Fibroblast of skin of scalp (primary cell): ENCODE results near the gene HSPG2.
"Not testable (repeated sequence)": the region's sequence is repeated elsewhere in the genome, so short reads cannot be mapped to it uniquely, and the experiment has no call there.

ENCODE experiments used
- DNase-seq: peaks from one replicate; pipeline ENCODE4 v3.0.0-alpha.2; 2013

Gene HSPG2

DNA sequence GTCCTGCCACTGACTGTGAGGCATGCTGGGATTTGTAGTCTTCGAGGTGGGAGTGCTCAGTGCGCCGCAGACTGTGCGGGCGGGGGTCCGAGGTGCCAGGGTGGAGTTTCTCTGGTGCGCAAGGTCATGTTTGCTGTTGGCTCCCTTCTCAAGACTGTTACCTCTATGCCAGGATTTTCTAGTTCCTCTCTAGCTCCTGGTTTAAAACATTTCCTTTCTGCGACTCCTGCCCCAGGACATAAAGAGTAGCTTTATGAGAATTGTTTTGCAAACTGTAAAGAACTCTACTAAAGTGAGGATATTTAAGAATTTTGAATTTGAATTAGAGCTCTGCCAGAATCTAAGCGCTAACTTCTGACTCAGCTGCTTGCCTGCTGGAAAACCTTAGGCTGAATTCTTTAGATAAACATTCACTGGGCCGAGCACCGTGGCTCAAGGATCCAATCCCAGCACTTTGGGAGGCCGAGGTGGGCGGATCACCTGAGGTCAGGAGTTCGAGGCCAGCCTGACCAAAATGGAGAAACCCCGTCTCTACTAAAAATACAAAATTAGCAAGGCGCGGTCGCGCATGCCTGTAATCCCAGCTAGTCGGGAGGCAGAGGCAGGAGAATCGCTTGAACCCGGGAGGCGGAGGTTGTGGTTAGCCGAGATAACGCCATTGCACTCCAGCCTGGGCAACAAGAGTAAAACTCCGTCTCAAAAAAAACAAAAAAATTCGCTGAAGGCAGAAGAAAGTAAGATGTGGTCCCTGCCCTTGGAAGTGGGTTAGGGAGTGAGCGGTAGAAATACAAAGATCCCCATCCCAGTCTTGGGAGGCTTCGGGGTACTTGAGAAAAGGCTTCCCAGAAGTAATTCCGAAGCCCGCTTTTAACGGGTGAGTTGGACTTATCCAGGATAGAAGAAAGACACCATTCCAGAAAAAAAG, 153.2 kb downstream of the HSPG2 start:
- peak; percentile 54 for DNase-seq

DNA sequence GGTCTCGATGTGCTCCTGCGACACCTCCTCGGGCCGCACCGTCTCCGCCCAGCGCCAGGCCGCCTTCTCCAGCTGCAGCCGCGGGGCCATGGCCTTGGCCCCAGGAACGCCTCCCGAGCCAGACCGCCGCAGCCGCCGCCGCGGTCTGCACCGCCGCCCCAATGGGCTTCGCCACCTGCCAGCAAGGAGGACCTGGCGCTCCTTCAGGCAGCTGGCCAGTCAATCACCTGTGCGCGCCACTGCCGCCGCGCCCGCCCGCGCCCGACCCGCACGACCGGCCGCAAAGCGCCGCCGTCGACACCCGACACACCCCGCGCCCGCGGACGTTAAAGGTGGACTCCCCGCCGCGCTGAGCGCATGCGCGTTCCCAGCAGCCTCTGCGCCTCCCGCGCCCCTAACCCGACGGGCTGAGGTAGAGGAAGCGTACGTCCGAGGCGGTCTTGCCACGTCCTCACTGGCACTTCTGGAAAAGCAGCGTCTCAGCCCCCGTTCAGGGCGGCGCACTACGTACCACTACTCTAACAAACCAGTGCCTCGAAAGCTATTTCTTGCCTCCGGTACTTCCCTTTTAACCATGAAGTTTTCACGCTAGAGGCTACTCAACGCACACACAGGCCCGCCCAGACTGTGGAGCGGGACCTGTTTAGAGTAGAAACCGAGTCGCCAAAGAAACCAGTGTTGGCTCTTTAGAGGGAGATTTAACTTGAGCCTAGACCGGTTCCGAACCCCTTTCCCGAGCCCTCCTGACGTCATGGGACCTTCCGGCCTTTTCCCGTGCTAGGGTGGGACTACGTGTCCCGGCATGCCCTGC, 154.0 kb downstream of the HSPG2 start, which contains the start of gene USP48:
USP48 (minus strand) TSS at position 282 of the 811 bp plus-strand sequence; CDS start at position 90, 192 bp downstream.
- DNase-seq = peak; percentile 98

DNA sequence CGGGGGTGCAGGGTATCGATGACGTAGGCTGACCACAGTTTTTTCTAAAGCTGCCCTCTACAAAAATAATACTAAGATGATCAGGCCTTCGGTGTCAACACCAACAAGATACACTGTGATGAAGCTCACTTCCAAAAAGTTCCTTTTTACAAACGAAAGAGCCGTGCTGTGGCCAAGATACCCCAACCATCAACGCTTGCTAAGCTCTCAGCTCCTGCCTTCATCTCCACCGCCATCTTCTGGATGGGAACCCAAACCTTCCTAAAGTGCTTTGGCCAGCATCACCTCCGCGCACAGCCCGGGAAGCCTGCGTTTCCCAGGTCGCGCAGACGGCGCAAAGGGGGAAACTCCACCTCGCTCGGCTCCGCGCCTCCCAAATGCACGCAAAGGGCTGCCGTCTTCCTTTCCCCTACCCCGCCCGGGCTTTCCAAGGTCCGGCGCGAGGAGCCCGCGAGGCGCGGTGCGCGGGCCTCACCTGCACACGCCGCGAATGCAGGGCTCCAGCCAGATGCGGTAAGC, 154.7 kb downstream of the HSPG2 start:
- DNase-seq = peak; percentile 63

DNA sequence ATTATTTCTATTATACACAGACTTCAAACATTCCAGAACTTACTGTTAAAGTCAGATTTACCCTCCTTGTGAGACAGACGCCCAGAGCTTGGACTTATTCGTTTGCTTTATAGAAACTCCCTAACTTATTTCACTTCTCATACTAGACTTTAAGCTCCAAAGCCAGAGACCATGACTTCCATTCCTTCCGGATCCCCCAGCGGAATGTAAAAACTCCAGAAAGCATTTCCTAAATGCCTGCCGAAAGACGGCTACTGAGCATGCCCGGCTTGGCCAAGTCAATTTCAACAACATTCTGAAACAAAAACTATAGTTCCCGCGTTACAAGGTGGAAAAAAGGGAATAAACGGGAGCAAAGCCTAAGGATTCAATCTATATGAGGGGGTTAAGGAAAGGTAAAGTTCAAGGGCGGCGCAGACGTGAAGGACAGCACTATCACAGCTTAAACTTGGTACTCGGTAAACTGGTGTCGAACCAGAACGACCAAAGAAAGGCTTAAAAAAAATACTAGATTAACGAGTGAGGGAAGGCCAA, 155.2 kb downstream of the HSPG2 start:
- DNase-seq = peak; percentile 64

DNA sequence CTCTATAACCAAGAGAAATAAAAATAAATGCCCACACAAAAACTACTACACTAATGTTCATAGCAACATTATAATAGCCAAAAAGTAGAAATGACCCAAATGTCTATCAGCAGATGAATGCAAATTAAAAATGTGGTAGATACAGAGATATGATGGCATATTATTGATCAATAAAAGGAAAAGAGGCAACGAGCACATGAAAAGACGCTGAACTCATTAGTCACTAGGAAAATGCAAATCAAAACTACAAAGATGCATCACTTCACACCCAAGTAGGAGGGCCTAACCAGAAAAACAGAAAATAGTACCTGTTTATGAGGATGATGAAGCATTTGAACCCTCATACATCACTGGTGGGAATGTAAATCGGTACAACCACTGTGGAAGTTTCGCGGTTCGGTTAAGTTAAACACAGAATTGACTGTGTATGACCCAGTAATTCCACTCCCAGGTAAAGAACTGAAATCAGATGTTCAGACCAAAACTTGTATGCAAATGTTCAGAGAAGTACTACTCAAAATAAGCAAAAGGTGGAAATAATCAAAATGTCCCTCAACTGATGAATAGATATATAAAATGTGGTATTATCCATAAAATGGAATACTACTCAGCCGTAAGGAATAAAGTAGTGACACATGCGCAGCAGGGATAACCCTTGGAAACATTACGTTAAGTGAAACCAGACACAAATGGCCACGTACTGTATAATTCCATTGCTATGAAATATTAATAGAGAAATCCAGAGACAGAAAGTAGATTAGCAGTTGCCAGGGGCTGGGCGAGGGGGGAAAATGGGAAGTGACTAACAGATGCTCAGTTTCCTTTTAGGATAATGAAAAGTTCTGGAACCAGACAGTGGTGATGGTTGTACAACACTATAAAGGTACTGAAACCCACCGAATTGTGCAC, 157.2 kb downstream of the HSPG2 start:
- DNase-seq = no peak

DNA sequence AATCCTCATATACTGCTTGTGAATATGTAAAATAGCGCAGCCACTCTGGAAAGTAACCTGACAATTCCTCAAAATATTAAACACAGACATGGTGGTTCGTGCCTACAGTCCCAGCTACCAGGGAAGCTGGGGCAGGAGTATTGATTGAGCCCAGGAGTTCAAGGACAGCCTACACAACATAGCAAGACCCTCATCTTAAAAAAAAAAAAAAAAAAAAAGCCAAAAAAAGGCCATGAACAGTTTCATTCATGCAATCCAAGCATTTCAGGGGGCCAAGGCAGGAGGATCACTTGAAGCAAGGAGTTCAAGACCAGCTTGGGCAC, 158.7 kb downstream of the HSPG2 start:
- DNase-seq = no peak

DNA sequence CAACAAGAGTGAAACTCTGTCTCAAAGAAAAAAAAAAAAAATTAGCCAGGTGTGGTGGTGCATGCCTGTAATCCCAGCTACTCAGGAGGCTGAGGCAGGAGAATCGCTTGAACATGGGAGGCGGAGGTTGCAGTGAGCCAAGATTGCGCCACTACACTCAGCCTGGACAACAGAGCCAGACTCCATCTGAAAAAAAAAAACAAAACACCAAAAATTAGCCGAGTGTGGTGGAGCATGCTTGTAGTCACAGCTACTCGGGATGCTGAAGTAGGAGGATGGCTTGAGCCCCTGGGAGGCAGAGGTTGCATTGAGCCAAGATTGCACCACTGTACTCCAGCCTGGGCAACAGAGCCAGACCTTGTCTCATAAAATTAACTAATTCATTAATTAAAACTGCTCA, 160.2 kb downstream of the HSPG2 start:
- DNase-seq = not testable (repeated sequence)

DNA sequence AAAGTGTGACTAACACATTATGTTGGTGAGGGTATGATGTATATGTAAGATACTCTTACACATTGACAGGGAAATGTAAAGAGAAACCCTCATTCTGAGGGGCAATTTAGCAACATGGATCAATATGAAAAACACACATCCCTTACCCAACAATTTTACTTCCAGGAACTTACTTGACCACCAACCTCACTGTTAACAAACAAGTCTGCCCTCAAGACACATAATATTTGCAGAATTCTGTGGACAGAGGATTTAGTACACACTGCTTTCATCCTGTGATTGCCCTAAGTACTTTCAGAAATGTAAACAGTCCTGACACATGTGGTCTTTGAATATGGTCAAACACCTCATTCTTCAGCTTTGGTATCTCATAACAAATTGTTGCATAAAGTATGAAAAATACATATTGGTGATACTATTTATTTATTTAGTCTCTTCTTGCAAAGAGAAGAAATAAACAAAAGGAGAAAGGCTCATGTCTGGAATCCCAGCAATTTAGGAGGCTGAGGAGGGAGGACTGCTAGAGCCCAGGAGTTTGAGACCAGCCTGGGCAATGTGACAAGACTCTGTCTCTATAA, 161.0 kb downstream of the HSPG2 start:
- peak; percentile 53 for DNase-seq

DNA sequence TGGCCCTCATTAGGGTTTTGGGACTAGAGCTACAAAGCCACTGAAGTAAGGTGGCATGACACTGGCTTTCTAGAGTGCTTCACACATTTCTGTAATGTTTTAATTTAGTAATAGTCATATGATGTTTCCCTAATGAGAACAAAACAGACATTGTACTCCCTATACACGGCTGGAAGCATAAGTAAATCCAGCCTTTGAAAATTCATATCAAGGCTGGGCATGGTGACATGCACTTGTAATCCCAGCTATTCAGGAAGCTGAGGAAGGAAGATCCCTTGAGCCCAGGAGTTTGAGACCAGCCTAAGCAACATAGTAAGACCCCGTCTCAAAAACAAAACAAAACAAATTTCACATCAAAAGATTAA, 161.6 kb downstream of the HSPG2 start:
- DNase-seq = no peak

DNA sequence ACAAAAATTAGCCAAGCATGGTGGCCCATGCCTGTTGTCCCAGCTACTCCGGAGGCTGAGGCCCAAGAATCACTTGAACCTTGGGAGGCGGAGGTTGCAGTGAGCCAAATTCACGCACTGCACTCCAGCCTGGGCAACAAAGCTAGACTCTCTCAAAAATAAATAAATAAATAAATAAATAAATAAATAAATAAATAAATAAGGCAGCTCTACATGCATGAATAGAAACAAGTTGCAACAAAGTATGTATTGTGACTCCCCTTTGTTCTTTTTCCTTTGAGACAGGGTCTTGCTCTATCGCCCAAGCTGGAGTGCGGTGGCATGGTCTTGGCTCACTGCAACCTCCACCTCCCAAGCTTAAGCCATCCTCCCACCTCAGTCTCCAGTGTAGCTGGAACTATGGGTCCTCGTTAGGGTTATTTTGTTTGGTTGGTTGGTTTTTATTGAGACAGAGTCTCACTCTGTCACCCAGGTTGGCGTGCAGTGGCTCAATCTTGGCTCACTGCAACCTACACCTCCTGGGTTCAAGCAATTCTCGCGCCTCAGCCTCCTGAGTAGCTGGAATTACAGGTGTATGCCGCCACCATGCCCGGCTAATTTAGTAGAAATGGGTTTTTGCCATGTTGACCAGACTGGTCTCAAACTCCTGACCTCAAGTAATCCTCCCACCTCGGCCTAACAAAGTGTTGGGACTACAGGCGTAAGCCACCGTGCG, 162.1 kb downstream of the HSPG2 start:
- DNase-seq = no peak

DNA sequence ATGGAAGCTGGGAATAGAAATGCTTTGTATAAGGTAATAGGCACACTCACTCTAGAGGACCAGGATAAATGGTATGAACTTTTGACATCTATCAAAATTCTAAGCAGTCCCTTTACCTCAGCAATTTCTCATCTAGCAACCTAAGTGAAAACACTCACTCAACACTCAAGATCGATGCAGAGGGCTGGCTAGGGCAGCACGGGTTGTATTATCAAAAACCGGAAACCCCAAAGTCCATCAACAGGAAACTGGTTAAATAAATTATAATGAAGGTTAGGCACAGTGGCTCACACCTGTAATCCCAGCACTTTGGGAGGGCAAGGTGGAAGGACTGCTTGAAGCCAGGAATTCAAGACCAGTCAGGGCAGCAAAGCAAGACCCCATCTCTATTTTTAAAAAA, 163.5 kb downstream of the HSPG2 start:
- DNase-seq = no peak
